HG03159 (cell line): ENCODE data around the gene DLG2.

Experiments
- ATAC-seq: cut with Tn5 transposase; IDR thresholded peaks from one replicate; pipeline ENCODE4 v1.9.1; 2021; ENCODE audit warnings: mild to moderate bottlenecking, moderate library complexity; ENCODE audit not compliant: unreplicated experiment

The DLG2 gene

DNA sequence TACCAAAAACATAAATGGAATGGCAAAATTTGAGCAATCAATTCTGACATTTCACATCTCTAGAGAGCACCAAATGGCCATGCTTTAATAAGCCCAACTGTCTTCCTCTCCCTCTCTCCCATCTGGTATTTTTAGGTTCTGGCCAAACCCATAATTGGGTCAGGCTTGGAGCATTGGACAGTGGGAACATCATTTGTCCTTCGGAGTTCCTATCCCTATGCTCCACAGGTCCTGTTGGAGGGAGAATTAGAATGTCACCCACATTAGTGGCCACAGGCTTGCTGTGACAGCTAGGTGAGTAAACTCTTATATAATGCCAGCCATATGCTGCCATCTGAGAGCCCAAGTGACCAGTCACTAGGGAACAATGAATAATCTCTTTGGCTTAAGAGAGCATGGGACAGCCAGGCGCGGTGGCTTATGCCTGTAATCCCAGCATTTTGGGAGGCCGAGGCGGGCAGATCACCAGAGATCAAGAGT, 2090.0 kb downstream of the DLG2 start:
- no peak for ATAC-seq

GRCh38 chr11:83533166-83533565, 2094.0 kb downstream of the DLG2 start:
- no peak for ATAC-seq

GRCh38 chr11:83528877-83529276, 2098.3 kb downstream of the DLG2 start:
- no peak for ATAC-seq

- no peak for ATAC-seq
Observed at GRCh38 chr11:83528225-83528624, 2098.9 kb downstream of the DLG2 start.

GRCh38 chr11:83523676-83524075, 2103.5 kb downstream of the DLG2 start:
- no peak for ATAC-seq

DNA sequence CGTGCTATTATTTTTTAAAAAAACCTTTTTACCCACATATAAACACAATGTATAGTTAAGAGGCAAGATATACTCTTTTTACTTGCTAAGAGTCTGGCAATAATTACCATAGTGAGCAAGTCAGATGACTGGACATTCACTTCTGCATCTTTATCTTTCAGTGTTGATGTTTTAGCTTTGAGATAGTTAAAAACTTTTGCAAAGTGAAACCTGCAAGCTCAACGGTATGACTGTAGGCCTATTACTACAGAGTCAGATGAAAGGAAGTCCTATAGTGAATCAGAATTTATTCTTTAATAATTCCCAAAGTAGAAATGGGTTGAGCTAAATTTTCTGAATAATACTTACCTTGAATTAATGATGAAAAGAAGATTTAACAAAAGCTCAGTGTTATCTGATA, 2104.2 kb downstream of the DLG2 start:
- ATAC-seq, result no peak

DNA sequence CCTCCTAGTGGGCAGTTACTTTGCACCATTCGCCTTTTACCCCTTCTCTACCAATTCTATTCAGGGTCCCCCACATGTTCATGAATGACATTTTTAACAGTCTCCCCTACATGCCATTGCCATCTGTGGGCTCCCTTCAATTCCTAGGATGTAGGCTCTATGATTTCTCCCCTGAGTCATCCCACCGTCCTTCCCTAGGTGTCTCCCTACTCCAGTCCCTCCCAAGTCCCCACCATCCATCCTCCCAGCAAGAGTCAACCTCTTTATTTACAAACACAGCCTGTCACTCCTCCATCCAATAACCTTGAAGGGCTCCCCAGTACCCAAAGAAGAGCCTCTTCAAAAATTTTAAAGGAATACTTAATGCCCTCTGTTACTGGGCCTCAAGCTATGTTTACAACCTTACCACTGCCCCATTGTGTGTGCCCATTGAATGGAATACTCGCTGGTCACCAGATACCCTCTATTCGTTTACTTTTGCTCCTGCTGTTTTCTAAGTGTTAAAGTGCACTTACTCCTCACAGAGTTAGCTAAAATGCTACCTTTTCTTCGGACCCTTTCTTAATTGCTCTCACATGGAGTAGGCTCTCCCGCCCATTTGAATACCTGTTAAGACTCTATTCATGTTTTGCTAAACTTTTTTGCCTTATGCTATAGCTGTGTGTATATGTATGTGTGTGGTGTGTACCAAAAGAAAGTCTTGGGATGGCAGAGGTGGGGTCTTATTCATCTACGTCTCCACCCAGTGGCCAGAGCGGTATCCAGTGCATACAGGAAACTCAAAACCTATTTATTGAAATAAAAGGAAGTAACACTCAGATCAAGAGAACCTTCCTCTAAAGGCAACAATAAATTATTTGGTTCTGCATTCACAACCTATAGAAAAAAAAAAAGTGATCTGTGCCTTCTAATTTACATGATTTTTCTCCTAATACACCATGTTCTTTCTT, 2105.2 kb downstream of the DLG2 start:
- peak; percentile 55 for ATAC-seq

- no peak for ATAC-seq
Observed at GRCh38 chr11:83520849-83521248, 2106.3 kb downstream of the DLG2 start.

DNA sequence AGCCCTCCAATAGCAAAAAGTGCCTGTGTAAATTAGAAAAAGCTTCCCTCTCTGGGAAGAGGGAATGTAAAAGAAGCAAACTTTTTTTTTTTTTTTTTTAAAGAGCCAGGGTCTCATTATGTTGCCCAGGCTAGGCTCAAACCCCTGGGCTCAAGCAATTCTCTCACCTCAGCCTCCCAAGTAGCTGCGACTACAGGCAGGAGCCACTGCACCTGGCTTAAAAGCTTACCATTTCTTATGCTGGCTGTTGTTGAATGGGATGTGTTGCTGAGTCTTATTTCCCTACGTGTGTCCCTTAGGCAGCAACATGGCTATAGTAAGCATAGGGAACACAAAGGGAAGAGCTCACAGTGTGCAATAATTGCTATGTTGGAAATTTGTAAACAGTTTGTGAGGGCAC, 2115.5 kb downstream of the DLG2 start:
- no peak for ATAC-seq

DNA sequence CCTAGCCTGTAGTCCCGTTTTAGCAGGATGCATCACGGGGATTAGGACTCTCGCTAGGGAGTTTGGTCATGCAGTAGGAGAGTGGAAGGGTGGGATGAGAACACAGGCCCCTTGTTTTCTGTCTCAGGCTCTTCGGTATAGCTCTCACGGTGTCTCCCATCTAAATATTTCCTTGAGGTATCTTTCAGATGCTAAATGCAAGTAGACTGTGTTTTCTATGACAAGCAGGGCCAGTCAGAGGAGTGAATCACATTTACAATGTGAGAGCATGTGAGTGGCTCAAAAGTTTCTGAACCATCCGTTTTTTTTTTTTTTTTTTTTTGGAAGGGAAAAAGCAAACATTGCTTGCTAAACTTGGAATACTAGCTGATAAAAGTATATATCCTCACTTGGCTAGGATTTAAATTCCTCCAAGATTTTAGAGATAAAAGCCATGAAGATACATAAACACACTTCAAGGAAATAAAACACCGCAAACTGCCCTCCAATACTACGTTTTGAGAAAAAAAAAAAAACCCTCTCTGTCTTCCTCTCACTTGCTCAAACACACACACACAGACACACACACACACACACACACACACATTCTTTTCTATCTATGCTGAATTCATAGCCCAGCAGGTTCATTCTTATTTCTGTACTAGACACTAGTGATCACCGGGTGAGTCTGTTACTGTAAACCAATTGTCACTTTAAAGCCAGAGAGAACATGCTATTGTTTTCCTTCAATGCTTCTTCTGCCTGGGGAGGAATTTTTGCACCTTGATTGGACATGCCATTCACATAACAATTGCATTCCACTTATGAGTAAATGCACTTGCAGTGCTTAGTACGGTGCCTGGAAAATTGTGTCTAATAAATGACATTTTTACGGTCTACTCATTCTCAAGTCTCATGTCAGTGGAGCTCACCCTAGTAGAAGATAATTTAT, 2116.3 kb downstream of the DLG2 start:
- no peak for ATAC-seq

DNA sequence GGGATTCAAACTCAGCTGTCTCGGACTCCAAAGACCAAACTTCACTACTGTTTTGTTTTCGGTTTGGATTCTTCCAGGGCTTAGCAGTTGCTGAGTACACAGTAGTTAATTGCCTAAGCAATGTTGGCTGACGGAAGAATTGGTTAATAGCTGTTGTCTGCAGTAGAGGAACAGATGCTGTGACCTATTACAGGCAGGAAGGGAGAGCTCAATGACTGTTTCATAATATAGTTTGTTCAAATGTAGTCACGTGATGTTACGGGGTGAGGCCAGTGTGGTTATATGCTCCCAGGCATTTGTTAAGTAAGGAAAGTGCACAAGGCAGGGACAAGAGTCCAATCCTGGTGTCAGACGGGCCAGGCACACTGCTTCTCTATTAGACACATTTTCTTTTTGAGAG, 2118.3 kb downstream of the DLG2 start:
- ATAC-seq, result no peak

- ATAC-seq, result no peak
Observed at GRCh38 chr11:83502041-83502440, 2125.1 kb downstream of the DLG2 start.

DNA sequence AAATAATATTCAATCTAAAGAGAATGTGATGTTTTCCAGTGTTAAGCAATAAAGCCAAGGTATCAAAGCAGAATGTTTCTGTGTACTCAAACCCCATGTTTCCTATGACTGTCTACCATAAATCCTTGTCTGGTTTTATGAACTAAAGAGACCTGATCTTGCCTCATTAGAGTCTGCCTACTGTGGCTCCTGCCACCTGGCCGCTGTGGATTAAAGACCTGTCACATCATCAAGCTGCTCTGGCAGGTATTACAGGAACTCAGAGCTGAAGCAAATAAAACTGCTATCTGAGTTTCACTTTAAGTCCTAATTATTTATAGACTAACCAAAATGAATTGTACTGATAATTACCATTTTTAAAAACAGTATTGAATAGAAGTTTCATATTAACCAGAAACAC, 2133.2 kb downstream of the DLG2 start:
- no peak for ATAC-seq

DNA sequence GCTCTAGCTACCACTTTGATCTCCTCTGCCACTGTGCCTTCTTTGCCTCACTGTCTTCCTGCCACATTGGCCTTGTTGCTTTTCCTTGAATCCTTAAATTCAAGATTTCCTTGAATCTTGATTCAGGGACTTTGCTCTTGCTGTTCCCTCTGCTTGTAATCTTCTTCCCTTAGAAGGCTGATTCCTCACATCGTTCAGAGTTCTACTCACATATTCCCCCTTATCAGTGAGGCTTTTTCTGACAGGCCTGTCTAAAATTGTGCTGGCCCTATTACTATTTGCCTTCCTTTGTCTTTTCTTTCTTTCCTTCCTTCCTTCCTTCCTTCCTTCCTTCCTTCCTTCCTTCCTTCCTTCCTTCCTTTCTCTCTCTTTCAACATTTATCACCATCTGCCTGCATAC, 2134.1 kb downstream of the DLG2 start:
- no peak for ATAC-seq

DNA sequence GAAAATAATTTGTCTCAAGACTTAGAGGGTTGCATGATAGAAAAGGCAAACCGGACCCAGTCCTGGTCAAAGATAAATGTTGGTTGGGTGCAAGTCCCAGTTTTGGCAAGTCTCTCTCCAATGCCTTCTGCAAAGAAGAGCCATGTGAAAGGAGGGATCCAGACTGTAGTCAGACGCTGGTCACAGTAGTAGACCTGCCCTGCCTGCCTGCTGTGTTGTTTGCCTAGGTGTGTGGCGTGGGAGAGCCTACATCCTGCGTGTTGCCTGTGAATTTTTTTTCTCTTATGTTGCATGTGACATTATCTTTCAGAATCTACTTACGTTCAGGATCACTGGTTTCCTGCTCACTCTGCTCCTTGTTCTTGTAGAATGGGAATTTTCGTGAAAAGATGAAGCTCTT, 2143.3 kb downstream of the DLG2 start:
- no peak for ATAC-seq

GRCh38 chr11:83480811-83481210, 2146.3 kb downstream of the DLG2 start:
- ATAC-seq, result no peak

- no peak for ATAC-seq
Observed at GRCh38 chr11:83480251-83480650, 2146.9 kb downstream of the DLG2 start.

DNA sequence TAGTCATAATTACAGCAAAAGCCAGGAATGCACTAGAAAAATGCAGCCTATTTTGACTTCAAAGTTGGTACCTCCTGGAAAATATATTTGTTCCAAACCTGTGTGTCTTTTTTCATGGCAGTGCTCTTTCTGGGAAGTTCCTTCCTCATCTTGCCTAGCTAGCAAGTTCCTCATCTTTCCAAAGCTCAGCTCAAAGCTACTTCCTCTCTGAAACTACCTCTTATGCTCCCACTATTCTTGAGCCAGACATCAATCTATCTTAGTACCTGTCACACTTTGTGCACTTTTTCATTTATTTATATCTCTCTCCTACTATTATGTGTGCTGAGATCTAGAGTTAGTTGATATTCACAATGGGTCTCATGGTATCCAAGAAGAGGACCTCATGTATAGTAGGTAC, 2149.4 kb downstream of the DLG2 start:
- no peak for ATAC-seq

GRCh38 chr11:83475760-83476159, 2151.4 kb downstream of the DLG2 start:
- ATAC-seq, result no peak

DNA sequence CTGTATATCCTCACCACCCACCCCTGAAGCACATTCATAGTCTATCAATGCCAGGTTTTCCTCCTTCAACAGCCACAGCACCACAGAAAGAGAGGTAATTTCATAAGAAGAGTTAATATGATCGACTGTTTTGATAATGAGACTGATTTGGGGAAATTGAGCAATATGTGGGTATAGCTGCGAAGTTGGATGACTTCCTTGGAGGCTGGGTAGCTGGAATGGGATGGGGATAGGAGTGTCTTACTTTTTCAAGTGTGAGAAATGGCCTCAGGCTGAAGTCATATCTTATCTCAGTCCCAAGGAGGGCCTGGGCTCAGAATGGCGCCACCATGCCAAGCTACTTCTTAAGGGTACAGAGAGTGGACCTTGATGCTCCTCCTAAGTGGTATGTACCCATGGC, 2153.4 kb downstream of the DLG2 start:
- ATAC-seq, result no peak

DNA sequence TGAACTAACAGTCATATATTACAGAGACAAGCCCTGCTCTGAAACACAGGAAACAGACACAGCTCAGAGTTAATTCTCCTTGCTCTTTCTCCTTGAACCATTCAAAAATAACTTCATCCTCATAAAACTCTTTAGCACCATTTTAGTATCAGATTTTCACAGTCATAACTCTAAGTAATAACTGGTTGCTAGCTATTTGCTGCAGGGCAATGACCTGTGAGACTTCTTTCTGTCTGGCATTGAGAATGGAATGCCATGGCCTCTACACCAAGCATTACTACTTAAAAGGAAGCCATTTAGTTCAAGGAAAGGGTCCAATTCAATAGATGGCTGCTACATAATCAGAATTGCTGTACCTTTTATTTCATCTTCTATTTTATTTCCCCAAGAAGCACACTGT, 2154.3 kb downstream of the DLG2 start:
- ATAC-seq, result no peak
